Measurements from ENCODE around the gene RASSF10. TPM values are rescaled to one million over a fixed set of nuclear protein-coding genes. Genes with fewer than 3 reads are reported as not detected.

The RASSF10 gene
- total RNA-seq, 1 experiment from 2014 or later: 2.4 TPM

DNA sequence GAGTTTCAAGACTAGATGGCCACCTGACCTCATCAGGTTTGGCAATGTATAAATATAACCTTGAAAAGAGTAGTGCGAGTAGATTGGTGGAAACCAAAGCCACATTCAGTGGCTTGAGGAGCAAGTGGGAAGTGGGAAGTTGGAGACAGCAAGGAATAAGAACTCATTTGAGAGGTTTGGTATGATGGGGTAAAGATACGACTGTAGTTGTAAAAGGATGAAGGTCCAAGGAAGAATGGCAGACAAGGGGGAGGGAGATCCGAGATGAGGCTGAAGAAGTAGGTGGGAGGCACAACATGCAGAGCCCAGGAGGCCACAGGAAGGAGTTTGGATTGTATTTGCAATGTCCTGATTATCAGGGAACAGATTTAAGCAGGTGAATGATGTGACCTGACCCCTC, 20.8 kb downstream of the RASSF10 start:
- H3K4me2 ChIP-seq (ENCODE audit: insufficient read depth, insufficient read length, low read length): no peak overlapping the region
- Mint-ChIP-seq H3K9me3 (no peaks in the 10 kb centered on the region), H3K4me3 (no peak overlapping the region), H3K27me3 (ENCODE audit: low read depth) (no peaks in the 10 kb centered on the region), H3K4me1 (no peaks in the 10 kb centered on the region), H3K36me3 (ENCODE audit: insufficient read depth in 1 of 3, low read depth in 3 of 3) (no peaks in the 10 kb centered on the region), H3K27ac (no peak overlapping the region)
- no peak overlapping the region for H4K91ac ChIP-seq (ENCODE audit: insufficient read length, low read depth, low read length)
- H3K4ac ChIP-seq (ENCODE audit: low read depth, low read length): no peak overlapping the region
- WGBS (ENCODE audit: extremely low coverage, insufficient read length, low lambda C conversion rate): no CpG with 5 or more reads among the region's 3 CpGs
- no peak overlapping the region for H2BK15ac ChIP-seq (ENCODE audit: low read depth, low read length)
- no peak overlapping the region for H3K56ac ChIP-seq (ENCODE audit: insufficient read length, low read depth, low read length)
- H4K8ac ChIP-seq (replicated peaks; ENCODE audit: insufficient read length, low read depth, low read length): no peak overlapping the region
- H4K20me1 ChIP-seq (ENCODE audit: control insufficient read depth, insufficient read depth, insufficient read length): no peaks in the 10 kb centered on the region
- no peak overlapping the region for H3K23ac ChIP-seq (ENCODE audit: insufficient read length, low read depth, low read length)
- no peak overlapping the region for H2AK5ac ChIP-seq (ENCODE audit: insufficient read length, low read length)
- no peak for DNase-seq
- H2AFZ ChIP-seq (ENCODE audit: low read length): no peak overlapping the region
- H3K27ac ChIP-seq (ENCODE audit: insufficient read length, low read depth, low read length): no peak overlapping the region
- no peak overlapping the region for H3K18ac ChIP-seq (ENCODE audit: insufficient read length, low read depth, low read length)
- H3K9ac ChIP-seq (ENCODE audit: extremely low read depth, insufficient read length, low read length): no peak overlapping the region
- no peak overlapping the region for H4K5ac ChIP-seq (ENCODE audit: insufficient read length, low read depth, low read length)
- no peaks in the 10 kb centered on the region for H3K79me2 ChIP-seq (ENCODE audit: insufficient read depth, low read length)
- no peaks in the 10 kb centered on the region for H3K27me3 ChIP-seq (ENCODE audit: insufficient read depth, low read length)
- TF ChIP-seq, protein P1, sequence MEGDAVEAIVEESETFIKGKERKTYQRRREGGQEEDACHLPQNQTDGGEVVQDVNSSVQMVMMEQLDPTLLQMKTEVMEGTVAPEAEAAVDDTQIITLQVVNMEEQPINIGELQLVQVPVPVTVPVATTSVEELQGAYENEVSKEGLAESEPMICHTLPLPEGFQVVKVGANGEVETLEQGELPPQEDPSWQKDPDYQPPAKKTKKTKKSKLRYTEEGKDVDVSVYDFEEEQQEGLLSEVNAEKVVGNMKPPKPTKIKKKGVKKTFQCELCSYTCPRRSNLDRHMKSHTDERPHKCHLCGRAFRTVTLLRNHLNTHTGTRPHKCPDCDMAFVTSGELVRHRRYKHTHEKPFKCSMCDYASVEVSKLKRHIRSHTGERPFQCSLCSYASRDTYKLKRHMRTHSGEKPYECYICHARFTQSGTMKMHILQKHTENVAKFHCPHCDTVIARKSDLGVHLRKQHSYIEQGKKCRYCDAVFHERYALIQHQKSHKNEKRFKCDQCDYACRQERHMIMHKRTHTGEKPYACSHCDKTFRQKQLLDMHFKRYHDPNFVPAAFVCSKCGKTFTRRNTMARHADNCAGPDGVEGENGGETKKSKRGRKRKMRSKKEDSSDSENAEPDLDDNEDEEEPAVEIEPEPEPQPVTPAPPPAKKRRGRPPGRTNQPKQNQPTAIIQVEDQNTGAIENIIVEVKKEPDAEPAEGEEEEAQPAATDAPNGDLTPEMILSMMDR (conservative IDR thresholded peaks at IDR 0.05): no peak
- no peaks in the 10 kb centered on the region for H3K4me1 ChIP-seq (ENCODE audit: insufficient read depth, low read length)
- H3K79me1 ChIP-seq (ENCODE audit: insufficient read depth, low read depth, low read length, poor library complexity, severe bottlenecking): no peaks in the 10 kb centered on the region
- no peak overlapping the region for H2BK12ac ChIP-seq (ENCODE audit: insufficient read length, low read depth, low read length)
- no peak overlapping the region for H2BK120ac ChIP-seq (ENCODE audit: low read depth, low read length, poor library complexity, severe bottlenecking)
- no peaks in the 10 kb centered on the region for H3K23me2 ChIP-seq (ENCODE audit: insufficient read length, low read depth, low read length, poor library complexity, severe bottlenecking)
- H3K14ac ChIP-seq (ENCODE audit: insufficient read depth, low read length): no peak overlapping the region
- H2BK20ac ChIP-seq (ENCODE audit: low read depth, low read length, poor library complexity, severe bottlenecking): no peak overlapping the region
- H2BK5ac ChIP-seq (ENCODE audit: insufficient read length, low read length): no peak overlapping the region
- no peak overlapping the region for H3T11ph ChIP-seq (ENCODE audit: low read length)
- no peaks in the 10 kb centered on the region for H3K9me3 ChIP-seq (ENCODE audit: control insufficient read depth, low read depth, low read length)

All from H9 (cell line).